ENCODE measurements around the gene WDR3.

- no peak for TF ChIP-seq CTCF (IDR thresholded peaks at IDR 0.05)
- TF ChIP-seq TCF7L2 (IDR thresholded peaks at IDR 0.05; ENCODE audit: low read depth, low read length): no peak
- no peak for TF ChIP-seq POLR2AphosphoS5 (IDR thresholded peaks at IDR 0.05; ENCODE audit: low read depth, low read length)
- no peak for TF ChIP-seq REST (IDR thresholded peaks at IDR 0.05; ENCODE audit: insufficient read depth in 1 of 2, low read depth in 2 of 2, low read length in 1 of 2)
- no peak for TF ChIP-seq SIN3A (IDR thresholded peaks at IDR 0.05; ENCODE audit: borderline replicate concordance, insufficient read depth, low read depth, low read length)
These were observed 38.3 kb downstream of the WDR3 start for GRCh38 chr1:117967881-117968280.

Measured in Panc1 (cell line).